ENCODE measurements around the gene NUDCD2. TPM values are rescaled to one million over a fixed set of nuclear protein-coding genes. Genes with fewer than 3 reads are reported as not detected.

The NUDCD2 gene
- total and polyA plus RNA-seq, 9 of the 15 experiments (the other 6 are each of a cell fraction or from before 2014, with no cell fraction given): 14.6 to 76.9 (median 32.5) TPM

DNA sequence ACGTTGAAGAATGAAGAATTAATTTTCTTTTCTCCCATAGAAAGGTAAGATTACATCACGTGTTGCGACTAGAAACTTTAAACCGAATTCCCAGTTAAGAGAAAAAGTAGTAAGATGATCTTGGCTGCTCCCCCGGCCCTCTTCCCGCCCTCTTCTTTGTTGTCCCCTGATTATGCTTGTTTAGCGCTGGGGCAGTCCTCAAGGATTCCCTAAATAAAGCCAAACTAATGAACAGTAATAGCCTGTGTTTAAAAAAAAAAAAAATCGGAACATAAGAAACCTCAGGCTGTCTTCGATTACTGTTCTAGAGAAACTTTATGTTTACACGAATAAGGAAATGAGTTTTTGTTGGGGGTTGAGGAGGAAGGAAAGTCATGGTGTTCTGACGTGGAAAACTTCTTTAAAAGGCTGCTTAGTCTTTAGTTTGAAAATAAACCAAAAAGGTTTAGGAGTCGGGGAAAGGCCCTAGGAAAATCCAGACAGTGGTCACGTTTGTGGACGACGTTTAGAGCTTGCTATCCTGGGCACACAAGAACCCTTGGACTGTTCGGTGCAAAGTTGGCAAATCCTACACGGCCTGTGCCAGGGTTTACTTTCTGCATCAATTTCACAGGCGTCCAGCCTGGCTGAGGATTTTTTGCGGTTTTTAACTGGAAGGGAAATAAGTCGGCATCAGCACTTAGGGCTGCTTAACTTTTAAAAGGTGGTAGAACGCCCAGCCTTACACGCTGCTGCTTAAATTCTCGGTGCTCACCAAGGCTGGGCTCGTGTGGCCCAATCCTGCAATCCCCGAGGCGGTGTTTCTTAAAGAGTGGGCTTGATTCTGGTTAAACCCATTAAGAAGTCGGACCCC, 44.4 kb upstream of the NUDCD2 start (continued):
- TF ChIP-seq, protein P1, sequence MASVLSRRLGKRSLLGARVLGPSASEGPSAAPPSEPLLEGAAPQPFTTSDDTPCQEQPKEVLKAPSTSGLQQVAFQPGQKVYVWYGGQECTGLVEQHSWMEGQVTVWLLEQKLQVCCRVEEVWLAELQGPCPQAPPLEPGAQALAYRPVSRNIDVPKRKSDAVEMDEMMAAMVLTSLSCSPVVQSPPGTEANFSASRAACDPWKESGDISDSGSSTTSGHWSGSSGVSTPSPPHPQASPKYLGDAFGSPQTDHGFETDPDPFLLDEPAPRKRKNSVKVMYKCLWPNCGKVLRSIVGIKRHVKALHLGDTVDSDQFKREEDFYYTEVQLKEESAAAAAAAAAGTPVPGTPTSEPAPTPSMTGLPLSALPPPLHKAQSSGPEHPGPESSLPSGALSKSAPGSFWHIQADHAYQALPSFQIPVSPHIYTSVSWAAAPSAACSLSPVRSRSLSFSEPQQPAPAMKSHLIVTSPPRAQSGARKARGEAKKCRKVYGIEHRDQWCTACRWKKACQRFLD (CRISPR knock-in tag; IDR thresholded peaks at IDR 0.05): no peak

- CTCF ChIA-PET (ENCODE audit: low intra/inter-chr PET ratio): no interaction called here
- Histone ChIP-seq H3K9me3 (replicated peaks; ENCODE audit: control insufficient read depth, insufficient read depth, low read depth, low read length) (no peaks in the 10 kb centered on the region), H3K4me1 (replicated peaks in 1 of 2; ENCODE audit: control insufficient read depth in 2 of 2, insufficient read depth in 2 of 2, low read length in 2 of 2) (peaks cover 4 to 5% of the 10 kb centered on the region in 2 experiments; a peak in 3 of 5 replicates), H3K9ac (ENCODE audit: insufficient read depth in 1 of 2, low read depth in 2 of 2, low read length in 2 of 2) (peak overlapping the region; percentile 23 to 85; a peak in 3 of 4 replicates), H3K4me3 (peak overlapping the region; percentile 65), H3K27me3 (ENCODE audit: control insufficient read depth in 2 of 2, insufficient read depth in 2 of 2, low read length in 2 of 2) (no peaks in the 10 kb centered on the region), H3K9me1 (ENCODE audit: control insufficient read depth, insufficient read depth, low read length) (no peaks in the 10 kb centered on the region), H4K20me1 (replicated peaks; ENCODE audit: control insufficient read depth, insufficient read depth, low read length) (0 out of 2 replicates have a peak, but pooled peaks cover 3% of the 10 kb centered on the region), H2AFZ (ENCODE audit: low read depth, low read length) (peak overlapping the region; percentile 91), H3K4me2 (ENCODE audit: insufficient read depth, low read length) (peak overlapping the region; percentile 88), H3K36me3 (ENCODE audit: control insufficient read depth, insufficient read depth, low read length) (no peaks in the 10 kb centered on the region), H3K79me2 (ENCODE audit: control insufficient read depth, insufficient read depth, low read length) (peaks cover 47% of the 10 kb centered on the region), H3K27ac (ENCODE audit: extremely low read depth, low read depth, low read length) (peak overlapping the region; percentile 87)
- POLR2A ChIA-PET: interaction anchor here (0.5 to 4.7 kb wide), 8 partner anchors 8 to 66 kb away, joined by 3 to 44 read pairs (median 4); partner anchors contain the start of genes CCNG1, HMMR and NUDCD2
- DNase-seq (ENCODE audit: extremely low read depth in 1 of 4, low spot score in 3 of 4) (peak; percentile 27 to 89 (median 52)), FAIRE-seq (peak; percentile 96), ATAC-seq (peak; percentile 61)
- WGBS (ENCODE audit: insufficient coverage, low coverage, missing lambda C conversion rate): under 1% methylated on average over 17 of the region's 17 CpGs
- in situ Hi-C loops (cut with MboI): loop anchor here (25.0 kb wide), 1 partner anchor 859 kb away; no protein-coding TSS in a partner anchor
- intact Hi-C loops (cut with micrococcal nuclease): loop anchor here (1.0 kb wide), 1 partner anchor 66 kb away; the partner anchor contains the start of gene CCNG1
- BruUV-seq (replicated peaks): TSS peak; percentile 10
- peak; percentile 62; the same call in 1 of the 2 replicates for TF ChIP-seq POLR2AphosphoS5 (IDR thresholded peaks at IDR 0.05; ENCODE audit: control insufficient read depth, insufficient read depth, low read depth, low read length)
- TF ChIP-seq TARDBP (IDR thresholded peaks at IDR 0.05): no peak
- no peak for TF ChIP-seq ZNF717 (CRISPR knock-in tag; IDR thresholded peaks at IDR 0.05)
- TF ChIP-seq ZKSCAN8 (CRISPR knock-in tag; IDR thresholded peaks at IDR 0.05): 0 out of 2 replicates have a peak, but pooled peaks have one; percentile 5
- TF ChIP-seq, protein P2, sequence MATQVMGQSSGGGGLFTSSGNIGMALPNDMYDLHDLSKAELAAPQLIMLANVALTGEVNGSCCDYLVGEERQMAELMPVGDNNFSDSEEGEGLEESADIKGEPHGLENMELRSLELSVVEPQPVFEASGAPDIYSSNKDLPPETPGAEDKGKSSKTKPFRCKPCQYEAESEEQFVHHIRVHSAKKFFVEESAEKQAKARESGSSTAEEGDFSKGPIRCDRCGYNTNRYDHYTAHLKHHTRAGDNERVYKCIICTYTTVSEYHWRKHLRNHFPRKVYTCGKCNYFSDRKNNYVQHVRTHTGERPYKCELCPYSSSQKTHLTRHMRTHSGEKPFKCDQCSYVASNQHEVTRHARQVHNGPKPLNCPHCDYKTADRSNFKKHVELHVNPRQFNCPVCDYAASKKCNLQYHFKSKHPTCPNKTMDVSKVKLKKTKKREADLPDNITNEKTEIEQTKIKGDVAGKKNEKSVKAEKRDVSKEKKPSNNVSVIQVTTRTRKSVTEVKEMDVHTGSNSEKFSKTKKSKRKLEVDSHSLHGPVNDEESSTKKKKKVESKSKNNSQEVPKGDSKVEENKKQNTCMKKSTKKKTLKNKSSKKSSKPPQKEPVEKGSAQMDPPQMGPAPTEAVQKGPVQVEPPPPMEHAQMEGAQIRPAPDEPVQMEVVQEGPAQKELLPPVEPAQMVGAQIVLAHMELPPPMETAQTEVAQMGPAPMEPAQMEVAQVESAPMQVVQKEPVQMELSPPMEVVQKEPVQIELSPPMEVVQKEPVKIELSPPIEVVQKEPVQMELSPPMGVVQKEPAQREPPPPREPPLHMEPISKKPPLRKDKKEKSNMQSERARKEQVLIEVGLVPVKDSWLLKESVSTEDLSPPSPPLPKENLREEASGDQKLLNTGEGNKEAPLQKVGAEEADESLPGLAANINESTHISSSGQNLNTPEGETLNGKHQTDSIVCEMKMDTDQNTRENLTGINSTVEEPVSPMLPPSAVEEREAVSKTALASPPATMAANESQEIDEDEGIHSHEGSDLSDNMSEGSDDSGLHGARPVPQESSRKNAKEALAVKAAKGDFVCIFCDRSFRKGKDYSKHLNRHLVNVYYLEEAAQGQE (IDR thresholded peaks at IDR 0.05; ENCODE audit: borderline replicate concordance): peak; percentile 24; the same call in 1 of the 2 replicates
- TF ChIP-seq, protein P2 (CRISPR knock-in tag; IDR thresholded peaks at IDR 0.05; ENCODE audit: low read depth): no peak
Observed at GRCh38 chr5:163503106-163504078, 43.5 kb upstream of the NUDCD2 start.

All from K562 (cell line).